GM21447 (cell line): ENCODE measurements around the gene APBA2.
"Not testable (repeated sequence)": the region's sequence is repeated elsewhere in the genome, so short reads cannot be mapped to it uniquely, and the experiment has no call there.

Source experiments
- ATAC-seq: cut with Tn5 transposase; IDR thresholded peaks from one replicate; pipeline ENCODE4 v1.9.1; 2021; ENCODE audit not compliant: unreplicated experiment

APBA2 gene

DNA sequence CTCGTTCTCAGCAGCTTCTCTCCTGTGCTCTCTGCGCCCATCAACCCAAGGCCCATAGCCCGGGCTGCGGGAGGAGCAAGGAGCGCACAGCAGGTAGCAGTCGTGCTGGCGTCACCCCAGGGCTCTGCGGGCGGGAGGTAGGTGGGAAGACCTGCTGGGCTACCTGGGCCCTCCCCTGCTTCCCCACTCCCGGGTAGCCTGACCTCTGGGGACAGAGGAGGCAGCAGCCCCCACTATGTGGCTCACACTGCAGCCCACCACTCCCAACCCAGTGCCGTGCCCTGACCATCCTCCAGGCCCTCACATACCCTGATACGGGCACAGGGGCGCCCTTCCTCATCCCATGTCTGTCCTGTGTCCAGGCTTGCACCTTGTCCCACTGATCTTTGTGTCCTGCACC lies 212.9 kb downstream of the APBA2 start:
- ATAC-seq, result no peak

DNA sequence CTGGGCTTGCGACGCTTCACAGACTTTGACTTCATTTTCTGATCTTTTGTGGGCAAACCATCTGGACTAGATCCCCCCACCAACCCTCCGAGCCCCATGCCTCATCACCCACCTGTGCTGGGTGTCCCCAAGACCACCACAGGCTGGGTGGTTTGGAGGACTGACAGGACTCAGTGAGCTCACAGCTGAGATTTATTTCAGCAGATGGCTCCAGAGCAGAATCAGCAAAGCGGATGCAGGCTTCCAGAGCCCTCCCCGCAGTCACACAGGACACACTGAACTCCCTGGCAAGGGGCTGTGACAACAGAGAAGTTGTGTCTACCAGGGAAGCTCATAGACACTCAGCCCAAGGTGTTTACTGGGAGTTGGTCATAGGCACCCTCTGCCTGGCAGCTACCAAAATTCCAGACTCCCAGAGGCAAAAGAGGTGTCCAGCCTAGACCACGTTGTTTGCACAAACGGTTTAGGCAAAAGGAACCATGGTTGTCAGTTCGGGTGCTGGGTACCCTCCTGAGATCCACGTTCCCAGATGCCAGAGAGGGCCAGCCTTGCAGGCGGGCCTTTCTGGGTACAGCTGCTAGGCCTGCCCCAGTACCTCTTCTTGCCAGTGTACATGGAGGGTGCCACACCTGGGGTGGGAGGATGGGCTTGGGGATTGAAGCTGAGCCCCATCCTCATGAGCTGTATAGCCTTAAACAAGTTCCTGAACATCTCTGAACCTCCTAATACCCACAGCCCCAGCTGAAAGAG lies 213.5 kb downstream of the APBA2 start:
- no peak for ATAC-seq

DNA sequence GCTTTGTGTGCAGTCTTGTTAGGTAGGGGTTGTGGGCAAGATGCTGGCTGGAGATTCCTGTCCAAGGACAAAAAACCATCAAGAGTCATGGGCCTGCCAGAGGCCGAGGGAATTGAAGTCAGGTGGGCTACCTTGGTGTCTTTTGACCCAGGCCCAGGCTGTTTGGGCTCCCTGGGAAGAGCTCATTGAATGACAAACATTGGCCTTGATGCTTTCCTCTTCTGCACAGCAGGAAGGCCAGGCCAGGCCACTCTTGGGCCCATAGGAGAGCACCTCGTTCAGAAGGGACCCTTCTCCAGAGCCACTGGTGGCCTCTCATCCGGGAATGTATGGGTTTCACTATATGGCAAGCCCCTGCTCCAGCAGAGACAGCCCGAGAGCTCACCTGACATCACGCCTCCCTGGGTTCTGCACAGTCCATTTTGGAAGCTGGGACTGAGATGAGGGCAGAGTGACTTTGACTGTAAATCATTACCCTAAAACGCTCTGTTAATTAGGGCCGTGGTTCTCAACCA lies 214.8 kb downstream of the APBA2 start:
- no peak for ATAC-seq

DNA sequence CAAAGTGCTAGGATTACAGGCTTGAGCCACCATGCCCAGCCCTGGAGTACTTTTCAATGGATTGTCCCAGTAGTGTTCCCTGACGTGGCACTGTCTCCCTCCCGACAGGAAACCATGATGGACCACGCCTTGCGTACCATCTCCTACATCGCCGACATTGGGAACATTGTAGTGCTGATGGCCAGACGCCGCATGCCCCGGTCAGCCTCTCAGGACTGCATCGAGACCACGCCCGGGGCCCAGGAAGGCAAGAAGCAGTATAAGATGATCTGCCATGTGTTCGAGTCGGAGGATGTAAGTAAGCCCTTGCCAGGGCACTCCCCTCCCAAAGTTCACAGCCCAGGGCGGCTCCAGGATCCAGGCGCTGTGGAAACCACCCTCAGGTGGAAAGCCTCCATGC lies 215.7 kb downstream of the APBA2 start:
- ATAC-seq, result no peak

DNA sequence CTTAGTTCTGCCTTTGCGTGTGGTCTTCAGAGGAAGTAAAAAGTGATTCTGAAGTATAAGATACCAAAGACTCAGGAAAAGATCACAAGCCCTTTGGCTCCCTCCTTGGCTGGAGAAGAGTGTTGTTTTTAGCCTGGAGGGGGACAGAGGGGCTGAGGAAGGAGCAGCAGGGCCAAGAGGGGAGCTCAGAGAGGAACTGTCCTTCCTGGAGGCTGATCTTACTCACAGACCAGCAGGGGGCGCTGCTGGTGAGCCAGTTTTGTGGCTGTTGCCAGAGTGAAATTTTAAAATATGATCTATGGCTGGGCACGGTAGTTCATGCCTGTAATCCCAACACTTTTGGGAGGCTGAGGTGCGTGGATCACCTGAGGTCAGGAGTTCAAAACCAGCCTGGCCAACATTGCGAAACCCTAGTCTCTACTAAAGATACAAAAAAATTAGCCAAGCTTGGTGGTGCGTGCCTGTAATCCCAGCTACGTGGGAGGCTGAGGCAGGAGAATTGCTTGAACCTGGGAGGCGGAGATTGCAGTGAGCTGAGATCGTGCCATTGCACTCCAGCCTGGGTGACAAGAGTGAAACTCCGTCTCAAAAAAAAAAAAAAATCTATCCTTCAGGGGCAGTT lies 216.5 kb downstream of the APBA2 start:
- ATAC-seq, result not testable (repeated sequence)

DNA sequence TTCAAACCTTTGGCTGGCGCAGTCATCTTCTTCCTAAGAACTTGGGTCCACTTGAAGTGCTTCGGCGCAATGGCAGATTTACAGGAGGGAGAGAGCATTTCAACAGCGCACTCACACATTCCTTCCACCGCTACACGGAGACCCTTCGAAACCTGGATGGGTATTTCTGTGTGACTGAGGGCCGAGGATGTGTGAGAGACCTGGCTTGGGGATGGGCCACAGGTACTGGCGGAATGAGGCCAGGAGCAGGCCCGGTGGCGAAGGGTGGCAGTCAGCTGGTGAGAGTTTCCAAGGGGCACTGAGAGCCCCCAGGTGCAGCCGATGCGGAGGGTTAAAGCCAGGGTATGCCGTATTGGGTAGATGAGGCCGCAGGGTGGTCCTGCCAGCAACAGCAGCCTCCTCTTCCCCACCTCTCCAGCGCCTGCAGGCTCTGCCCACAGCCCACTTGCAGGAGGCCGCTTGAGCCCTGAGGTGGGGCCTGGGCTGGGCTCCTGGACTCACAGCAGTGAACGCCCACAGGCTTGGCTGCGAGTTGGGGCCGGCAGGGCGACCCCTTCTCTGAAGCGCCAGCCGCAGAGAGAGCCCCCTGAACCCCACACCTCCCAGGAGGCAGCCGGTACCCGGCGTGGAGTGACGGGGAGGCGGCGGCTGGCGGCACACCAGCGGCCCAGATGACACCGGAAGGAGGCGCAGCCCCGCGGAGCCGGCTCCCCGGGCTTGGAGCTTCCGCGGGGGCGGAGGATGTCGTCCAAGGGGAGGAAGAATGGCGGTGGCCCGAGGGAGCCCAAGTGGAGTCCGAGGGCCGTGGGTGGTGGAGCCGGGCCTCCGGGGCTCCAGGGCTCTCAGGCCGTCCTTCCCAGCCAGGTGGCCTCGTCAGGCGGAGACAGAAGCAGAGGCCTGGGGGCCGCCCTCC lies 217.4 kb downstream of the APBA2 start:
- no peak for ATAC-seq

DNA sequence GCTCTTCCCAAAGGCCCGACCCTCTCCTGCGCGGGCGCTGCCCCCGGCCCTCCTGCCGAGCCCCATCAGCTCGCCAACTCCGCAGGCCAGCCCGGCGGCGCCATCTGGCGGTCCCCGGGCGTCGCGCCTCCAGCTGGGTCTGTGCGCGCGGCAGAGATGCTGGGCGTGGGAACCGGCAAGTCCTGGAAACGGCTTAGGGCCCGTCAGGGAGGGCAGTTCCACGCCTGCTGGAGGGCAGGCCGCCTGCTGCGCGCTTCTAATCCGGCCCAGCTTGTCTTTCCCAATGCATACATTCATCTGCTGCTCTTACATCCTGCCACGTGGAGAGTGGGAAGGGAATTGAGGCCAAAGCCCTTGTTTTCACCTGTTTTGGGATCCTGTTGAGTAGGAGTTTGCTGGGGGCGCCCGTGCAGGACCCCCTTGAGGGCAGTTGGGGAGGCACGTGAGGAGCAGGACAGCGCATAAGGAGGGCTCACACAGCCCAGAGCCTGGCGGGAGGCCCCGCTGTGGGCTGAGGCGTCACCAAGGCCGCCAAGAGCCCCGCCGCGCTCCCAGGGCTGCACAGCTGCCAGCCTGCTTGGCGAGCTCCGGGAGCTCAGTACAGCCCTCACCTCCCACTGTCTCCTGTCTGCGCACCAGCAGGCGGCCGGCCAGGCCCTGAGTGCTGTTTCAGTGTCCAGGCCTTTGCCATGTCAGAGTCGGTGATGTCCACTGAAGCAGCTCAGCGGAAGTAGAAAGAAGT lies 218.2 kb downstream of the APBA2 start:
- no peak for ATAC-seq

DNA sequence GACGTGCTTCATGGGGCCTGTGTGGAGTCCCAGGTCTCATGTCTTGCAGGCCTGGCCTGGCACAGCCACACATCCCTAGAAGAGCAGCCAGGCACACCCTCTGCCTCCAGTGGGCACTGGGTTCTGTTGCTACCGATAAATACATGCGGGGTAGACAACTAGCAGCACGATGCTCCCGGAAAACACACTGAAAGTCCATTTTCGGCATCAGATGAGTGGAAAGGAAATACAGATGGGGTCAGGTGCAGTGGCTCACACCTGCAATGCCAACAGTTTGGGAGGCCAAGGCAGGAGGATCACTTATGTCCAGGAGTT lies 218.7 kb downstream of the APBA2 start:
- ATAC-seq, result no peak

DNA sequence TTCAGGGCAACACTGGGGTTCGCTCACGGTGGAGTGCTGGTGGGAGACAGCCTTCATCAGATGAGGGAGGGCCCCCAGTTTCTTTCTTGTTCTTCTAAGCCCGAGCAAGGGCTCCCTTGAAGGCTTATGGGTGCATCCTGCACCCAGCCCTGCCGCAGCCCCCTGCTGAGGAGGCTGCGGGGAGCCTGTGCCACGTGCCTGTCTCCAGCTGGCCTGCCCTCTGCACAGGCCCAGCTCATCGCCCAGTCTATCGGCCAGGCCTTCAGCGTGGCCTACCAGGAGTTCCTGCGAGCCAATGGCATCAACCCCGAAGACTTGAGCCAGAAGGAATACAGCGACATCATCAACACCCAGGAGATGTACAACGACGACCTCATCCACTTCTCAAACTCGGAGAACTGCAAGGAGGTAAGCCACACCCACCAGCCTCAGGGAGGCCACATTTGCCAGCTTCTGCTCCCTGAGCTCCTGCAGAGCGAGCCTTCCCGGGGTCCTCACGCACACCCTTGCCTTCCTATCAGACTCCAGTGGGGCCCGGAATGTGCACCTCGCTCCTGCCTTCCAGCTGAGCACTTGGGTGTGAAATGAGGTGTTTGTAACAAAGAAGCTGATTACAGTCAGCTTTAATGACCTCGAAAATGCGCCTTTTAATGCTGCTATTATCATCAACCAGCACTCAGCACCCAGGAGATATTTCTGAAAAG lies 219.5 kb downstream of the APBA2 start:
- ATAC-seq, result no peak

DNA sequence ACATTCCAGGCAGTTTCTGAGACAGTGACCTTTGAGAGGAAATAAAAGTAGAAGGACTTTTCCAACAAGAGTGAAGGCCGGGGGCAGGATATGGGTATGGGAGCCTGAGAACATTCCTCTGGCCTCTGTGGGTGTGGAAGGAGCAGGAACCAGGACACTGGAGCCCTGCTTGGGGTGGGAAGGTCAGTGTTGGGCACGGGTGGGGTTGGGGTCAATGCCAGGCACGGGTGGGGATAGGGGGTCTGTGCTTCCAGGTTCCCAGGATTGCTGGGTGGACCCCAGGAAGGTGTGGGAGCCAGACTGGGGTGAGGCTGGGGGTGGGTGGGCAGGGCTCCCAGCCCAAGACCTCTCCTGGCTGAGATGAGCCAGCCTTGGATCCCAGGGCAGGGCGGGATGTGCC lies 220.3 kb downstream of the APBA2 start:
- ATAC-seq, result no peak

DNA sequence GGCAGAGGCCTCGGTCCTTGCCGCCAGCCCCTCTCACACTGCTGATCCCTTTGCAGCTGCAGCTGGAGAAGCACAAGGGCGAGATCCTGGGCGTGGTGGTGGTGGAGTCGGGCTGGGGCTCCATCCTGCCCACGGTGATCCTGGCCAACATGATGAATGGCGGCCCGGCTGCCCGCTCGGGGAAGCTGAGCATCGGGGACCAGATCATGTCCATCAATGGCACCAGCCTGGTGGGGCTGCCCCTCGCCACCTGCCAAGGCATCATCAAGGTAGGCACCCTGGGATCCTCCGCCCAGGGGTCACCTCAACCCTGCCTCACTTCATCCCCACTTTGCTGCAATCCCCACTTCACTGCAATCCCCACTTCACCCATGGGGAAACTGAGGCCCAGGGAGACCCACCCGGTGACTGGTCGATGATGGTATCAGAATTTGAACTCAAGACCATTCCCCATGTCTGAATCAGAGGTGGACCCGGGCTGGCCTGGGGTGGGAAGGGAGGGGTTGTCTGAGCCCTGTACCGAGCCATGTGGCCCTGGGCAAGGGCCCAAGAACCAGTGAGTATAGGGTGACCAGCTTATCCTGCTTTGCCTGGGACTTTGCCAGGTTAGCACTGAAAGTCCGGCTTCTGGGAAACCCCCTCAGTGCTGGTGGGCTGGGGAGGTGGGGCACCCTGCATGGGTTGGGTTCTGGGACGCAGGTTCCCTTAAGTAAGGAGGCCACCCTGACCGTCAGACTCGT lies 220.9 kb downstream of the APBA2 start:
- no peak for ATAC-seq

DNA sequence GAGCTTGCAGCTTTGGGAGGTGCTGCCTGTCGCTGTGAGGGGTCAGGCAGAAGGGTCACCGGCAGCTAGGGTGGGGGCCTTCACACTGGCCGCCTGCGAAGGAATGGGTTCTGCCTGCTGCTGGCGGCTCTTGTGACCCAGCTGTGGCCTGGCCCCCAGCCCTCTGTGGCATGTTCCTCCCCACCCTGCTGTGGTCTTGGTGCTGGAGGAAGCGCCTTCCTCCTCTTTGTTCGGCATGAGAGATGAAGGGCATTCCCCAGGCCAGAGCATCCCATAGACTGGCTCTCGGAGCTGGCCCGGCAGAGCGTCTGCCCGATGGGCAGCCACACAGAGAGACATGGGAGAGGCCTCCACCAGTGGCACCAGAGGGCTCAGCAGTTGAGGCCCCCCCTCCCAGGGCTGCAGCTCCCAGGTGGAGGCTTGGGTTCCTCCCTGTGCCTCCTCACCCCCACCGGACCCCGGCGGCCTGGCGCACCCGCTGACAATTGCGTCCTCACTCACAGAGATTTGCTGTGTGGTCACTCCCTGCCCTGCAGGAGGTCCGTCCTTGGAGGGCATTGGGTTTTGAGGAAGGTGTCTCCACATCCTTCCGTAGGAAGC lies 221.6 kb downstream of the APBA2 start:
- ATAC-seq, result no peak

DNA sequence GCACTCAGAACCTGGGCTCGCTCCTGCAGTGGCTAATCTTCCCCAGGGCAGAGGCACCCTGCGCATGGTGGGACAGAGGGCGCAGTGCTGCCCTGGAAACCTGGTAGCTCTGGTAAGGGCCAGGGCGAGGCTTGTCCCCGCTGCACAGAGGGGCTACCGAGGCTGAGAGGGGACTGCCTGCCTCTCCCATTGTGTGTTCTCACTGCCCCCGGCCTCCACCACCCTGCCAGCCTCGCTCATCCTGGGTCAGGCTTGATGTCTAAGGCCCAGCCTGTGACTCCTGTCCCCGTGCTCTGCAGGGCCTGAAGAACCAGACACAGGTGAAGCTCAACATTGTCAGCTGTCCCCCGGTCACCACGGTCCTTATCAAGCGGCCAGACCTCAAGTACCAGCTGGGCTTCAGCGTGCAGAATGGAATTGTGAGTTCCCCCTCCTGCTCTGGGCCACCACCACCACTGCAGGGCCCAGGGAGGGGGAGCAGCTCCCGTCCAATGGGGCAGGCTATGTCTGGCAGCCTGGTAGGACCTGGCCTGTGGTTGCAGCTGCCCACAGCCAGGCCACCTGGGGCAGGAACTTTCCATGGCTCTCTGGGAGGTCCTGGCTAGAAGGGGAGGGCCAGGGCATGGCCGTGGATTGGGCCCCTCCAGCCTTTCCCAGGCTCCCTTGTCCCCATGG lies 222.3 kb downstream of the APBA2 start:
- ATAC-seq, result no peak

DNA sequence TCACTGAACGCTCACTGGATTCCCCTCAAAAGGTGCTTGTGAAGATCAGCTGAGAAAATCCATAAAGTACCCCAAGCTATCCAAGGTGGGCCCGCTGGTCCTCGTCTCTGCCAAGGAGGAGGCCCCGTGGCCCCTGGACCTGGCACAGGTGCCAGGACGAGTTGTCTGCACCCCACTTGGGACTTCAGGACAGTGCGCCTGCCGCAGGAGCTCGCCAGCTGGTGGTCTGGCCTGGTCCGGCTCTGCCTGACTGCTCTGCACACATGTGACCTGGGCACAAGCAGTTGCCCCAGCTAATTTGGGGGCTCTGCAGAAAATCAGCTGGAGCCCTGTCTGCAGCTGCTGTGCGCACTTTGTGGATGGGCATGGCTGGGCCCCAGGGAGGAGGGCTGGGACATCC lies 224.0 kb downstream of the APBA2 start:
- ATAC-seq, result no peak

DNA sequence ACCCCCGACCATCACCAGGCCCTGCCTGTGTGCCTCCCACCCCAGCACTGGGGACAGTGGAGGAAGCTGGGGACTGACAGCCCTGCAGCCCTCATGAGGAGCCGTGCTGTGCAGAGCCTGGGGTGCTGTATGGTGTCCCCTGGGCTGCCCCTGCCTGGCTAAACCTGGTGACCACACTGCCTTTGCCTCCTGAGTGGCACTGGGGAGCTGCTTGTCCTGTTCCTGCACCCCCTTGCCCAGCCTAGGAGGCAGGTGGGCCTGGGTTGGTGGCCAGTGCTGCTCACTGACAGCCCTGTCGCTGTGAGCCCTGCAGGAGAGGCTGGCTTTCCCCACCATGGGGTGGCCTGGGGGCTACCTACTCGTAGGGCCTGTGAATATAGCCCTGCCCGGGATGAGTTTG lies 224.4 kb downstream of the APBA2 start:
- ATAC-seq, result no peak

DNA sequence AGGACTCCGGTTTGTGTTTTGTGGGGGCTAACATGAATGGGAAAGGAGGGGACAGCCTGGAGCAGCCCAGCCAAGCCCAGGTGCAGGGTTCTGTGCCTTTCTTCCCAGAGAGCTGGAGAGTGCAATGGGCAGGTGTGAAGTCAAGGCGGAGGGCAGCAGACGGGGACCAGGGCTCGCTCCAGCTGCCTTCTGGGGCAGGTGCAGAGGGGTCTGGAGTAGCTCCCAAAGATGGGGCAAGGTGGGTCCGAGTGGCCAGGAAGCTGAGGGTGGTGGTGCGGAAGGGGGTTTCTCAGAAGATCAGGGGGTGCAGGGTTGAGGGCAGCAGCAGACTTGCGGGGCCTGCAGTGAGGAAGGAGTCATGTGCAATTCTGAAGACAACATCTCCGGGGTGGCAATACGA lies 225.0 kb downstream of the APBA2 start:
- no peak for ATAC-seq

DNA sequence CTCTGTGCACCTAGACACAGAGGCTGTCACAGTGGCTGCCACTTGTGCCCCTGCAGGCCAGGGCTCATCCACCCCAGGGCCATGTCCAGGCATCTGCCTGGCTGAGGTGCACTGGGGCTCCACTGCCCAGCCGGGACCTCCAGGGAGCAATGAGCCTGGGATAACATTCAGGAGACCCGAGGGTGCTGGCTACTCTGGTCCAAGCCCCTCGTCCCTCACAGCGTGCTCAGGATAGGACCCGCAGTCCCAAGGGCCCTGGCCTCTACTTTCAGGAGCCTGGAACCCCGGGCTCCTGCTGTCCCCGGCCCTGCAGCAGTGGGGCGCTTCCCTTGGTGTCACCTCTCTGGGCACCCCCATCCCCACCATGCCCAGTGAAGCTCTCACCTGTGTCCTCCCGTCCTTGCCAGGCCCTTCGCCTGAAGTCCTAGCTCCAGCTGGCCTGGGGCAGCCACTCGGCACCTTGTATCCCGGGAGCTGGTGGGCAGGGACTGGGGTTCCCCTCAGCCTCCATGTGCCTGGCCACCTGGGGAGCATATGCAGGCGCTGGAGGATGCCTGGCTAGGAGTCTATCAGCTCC lies 226.0 kb downstream of the APBA2 start:
- ATAC-seq, result no peak
